ENCODE measurements around the gene COMMD6. TPM values are rescaled to one million over a fixed set of nuclear protein-coding genes. Genes with fewer than 3 reads are reported as not detected.
A peak's percentile ranks its signal among the peaks of the same experiment; 100 is the strongest.

COMMD6 gene
- total RNA-seq, 1 donor from 2014 or later: 171 TPM

GRCh38 chr13:75569576-75569975 is 31.9 kb upstream of the COMMD6 start:
- TF ChIP-seq CTCF (conservative IDR thresholded peaks at IDR 0.05): no peak
- H3K27ac Mint-ChIP-seq: peak overlapping the region; percentile 13
- H3K4me1 Mint-ChIP-seq (ENCODE audit: unreplicated experiment): no peaks in the 10 kb centered on the region
- H3K27me3 Mint-ChIP-seq: no peaks in the 10 kb centered on the region
- H3K36me3 Mint-ChIP-seq: peaks cover 36% of the 10 kb centered on the region
- no peaks in the 10 kb centered on the region for H3K9me3 Mint-ChIP-seq
- DNase-seq (ENCODE audit: extremely low spot score, unreplicated experiment): no peak
- no peak overlapping the region for H3K4me3 Mint-ChIP-seq

GRCh38 chr13:75566658-75567057 is 29.0 kb upstream of the COMMD6 start:
- H3K4me3 Mint-ChIP-seq: no peak overlapping the region
- TF ChIP-seq CTCF (conservative IDR thresholded peaks at IDR 0.05): peak; percentile 53
- no peaks in the 10 kb centered on the region for H3K27me3 Mint-ChIP-seq
- H3K9me3 Mint-ChIP-seq: no peaks in the 10 kb centered on the region
- no peak overlapping the region for H3K27ac Mint-ChIP-seq
- peaks cover 21% of the 10 kb centered on the region for H3K36me3 Mint-ChIP-seq
- no peak for DNase-seq (ENCODE audit: extremely low spot score, unreplicated experiment)
- no peaks in the 10 kb centered on the region for H3K4me1 Mint-ChIP-seq (ENCODE audit: unreplicated experiment)

DNA sequence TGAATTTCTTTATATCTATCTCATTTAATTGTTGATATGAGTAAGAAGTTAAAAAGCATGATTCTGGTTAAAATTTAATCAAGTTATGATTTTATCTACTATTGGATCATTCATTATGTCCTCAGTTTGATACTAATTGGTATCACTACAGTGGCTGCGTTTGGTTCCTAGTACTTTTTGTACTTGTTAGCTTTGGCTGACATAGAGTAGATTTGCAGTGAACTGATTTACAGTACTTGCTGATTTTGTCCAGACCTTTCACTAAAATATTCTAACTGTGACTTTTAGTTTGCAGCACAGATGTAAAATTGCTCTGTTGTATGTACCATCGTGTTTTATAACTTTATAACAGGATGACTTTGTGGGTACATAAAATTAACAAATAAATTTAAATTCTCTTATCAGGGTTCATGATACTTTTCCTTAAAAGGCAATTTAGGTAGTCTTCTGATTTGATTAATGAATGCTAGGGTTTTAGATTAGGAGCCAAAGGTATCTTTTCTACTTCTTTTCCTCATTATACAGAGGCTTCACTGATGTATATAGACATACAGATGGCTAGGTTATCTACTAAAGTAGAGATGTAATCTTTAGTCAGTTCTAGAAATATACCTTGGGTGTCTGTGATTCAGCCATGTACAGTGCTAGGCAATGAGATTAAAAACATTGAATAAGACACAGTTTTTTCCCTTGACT is 20.7 kb upstream of the COMMD6 start:
- Mint-ChIP-seq H3K36me3 (peaks cover 22% of the 10 kb centered on the region), H3K9me3 (no peaks in the 10 kb centered on the region), H3K27ac (no peak overlapping the region)

GRCh38 chr13:75556961-75557360 is 19.3 kb upstream of the COMMD6 start:
- peaks cover 13% of the 10 kb centered on the region for H3K4me1 Mint-ChIP-seq (ENCODE audit: unreplicated experiment)
- H3K4me3 Mint-ChIP-seq: no peak overlapping the region
- no peak for TF ChIP-seq CTCF (conservative IDR thresholded peaks at IDR 0.05)
- no peak for DNase-seq (ENCODE audit: extremely low spot score, unreplicated experiment)
- no peaks in the 10 kb centered on the region for H3K27me3 Mint-ChIP-seq
- H3K27ac Mint-ChIP-seq: no peak overlapping the region
- H3K9me3 Mint-ChIP-seq: no peaks in the 10 kb centered on the region
- H3K36me3 Mint-ChIP-seq: peaks cover 25% of the 10 kb centered on the region

More for the DNA sequence above, 20.7 kb upstream of the COMMD6 start:
- TF ChIP-seq CTCF (conservative IDR thresholded peaks at IDR 0.05): no peak
- no peaks in the 10 kb centered on the region for H3K27me3 Mint-ChIP-seq
- no peak for DNase-seq (ENCODE audit: extremely low spot score, unreplicated experiment)
- H3K4me1 Mint-ChIP-seq (ENCODE audit: unreplicated experiment): peaks cover 10% of the 10 kb centered on the region
- no peak overlapping the region for H3K4me3 Mint-ChIP-seq

DNA sequence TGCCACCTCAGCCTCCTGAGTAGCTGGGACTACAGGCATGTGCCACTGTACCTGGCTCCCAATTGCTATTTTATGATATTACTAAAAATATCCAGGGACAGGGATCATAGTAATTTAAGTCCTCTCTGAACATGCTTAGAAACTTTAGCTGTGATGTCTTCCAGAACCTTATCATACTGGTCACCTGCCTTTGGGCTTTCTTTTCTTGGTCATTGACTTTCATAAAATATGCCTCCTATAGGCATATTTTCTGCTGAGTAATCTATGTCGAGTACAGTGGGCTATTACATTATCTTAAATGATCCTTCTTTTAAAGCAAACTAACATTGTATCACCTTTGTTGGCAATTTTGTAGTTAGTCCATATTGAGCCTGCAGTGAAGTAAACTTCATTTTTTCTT is 18.2 kb upstream of the COMMD6 start:
- H3K27ac Mint-ChIP-seq: no peak overlapping the region

More for the DNA sequence above, 18.2 kb upstream of the COMMD6 start:
- Mint-ChIP-seq H3K4me3 (no peak overlapping the region), H3K4me1 (ENCODE audit: unreplicated experiment) (peaks cover 14% of the 10 kb centered on the region), H3K36me3 (peaks cover 25% of the 10 kb centered on the region), H3K27me3 (no peaks in the 10 kb centered on the region), H3K9me3 (no peaks in the 10 kb centered on the region)
- no peak for TF ChIP-seq CTCF (conservative IDR thresholded peaks at IDR 0.05)
- DNase-seq (ENCODE audit: extremely low spot score, unreplicated experiment): no peak
